Dermis blood vessel endothelial cell (primary cell): ENCODE data around the gene SVBP. TPM values are rescaled to one million over a fixed set of nuclear protein-coding genes. Genes with fewer than 3 reads are reported as not detected.

Source experiments
- DNase-seq: peaks from one replicate; pipeline ENCODE4 v3.0.0; 2010
- total RNA-seq: library from RNA; depleted of rRNA; stranded (reverse); fragments of >200 nt; gene quantifications from 2 replicates; pipeline ENCODE4 v1.2.3, GENCODE V29; 2014

The SVBP gene
- total RNA-seq, 1 donor from 2014 or later = 23.3 TPM

DNA sequence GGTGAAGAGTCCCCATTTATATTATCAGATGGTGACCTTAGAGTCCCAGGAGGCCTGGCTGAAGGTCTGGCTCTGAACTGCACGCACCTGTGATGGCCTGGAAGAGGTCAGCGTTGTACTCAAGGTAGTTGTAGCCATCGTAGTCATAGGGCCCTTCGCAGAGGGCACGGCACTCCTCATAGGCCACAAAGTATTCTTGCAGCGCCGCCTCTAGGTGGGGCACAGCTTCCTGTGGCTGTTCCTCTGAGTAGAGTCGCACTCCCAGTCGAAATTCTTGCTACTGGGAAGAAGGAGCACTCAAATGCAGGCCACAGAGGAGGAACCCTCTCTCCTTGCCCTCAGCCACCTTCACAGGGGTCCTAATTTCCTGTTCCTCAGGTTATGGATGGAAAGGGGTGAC, 58.1 kb downstream of the SVBP start:
- no peak for DNase-seq

DNA sequence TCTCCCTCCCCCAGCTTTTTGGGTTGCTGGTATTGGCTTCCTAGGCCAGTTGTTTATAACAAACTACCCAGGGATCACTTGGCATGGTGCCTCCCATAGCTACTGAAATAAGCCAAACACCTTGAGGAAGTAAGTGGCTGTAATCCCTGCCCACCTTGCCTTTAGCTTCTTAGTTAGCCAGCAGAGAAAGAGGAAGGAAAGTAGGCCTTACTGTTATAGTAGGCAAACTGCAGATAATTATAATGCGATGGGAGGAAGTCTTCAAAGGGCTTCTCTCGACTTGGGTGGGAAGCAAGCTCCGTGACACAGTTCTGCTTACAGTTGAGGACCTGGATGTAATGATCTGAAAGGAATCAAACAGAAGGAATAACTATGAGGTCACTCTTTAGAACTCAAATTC, 58.6 kb downstream of the SVBP start:
- DNase-seq = no peak

DNA sequence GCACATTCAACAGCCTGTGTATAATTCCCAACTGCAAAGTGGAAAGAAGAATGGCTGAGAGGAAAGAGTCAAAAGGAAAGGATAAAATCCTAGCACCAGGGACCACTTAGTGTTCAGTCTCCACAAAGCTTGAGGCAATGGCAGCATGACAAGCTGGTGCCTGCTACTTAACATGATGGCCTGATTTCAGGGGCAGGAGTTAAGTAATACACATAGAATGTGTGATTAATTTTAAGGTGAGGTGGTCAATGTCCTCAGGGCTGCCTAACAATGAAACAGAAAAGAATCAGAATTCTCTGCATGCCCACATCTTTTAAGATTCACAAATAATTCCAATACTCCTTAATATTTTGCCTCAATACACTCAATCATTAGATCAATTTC, 59.3 kb downstream of the SVBP start:
- no peak for DNase-seq

Other genes starting within 250 kb of the SVBP start
- 22.6 and 26.8 TPM in 2 replicates for gene PPIH, start 159.0 kb downstream of the SVBP start, total RNA-seq
- 555 and 1,168 TPM in 2 replicates for gene YBX1, start 135.0 kb downstream of the SVBP start, total RNA-seq
- 0.05 TPM in 1 of 2 replicates, not detected in the other for gene CLDN19, start 77.2 kb downstream of the SVBP start, total RNA-seq
- 111 and 217 TPM in 2 replicates for gene P3H1, start 50.4 kb downstream of the SVBP start, total RNA-seq
- gene C1orf50, start 50.1 kb downstream of the SVBP start, total RNA-seq = 4.0 and 11.9 TPM in 2 replicates
- gene TMEM269, start 32.4 kb downstream of the SVBP start, total RNA-seq = not detected in 2 replicates
- 8.8 and 9.7 TPM in 2 replicates for gene ERMAP, start 275 bp downstream of the SVBP start, total RNA-seq
- gene ZNF691, start 29.2 kb upstream of the SVBP start, total RNA-seq = 8.5 and 17.0 TPM in 2 replicates
- 28.6 and 38.3 TPM in 2 replicates for gene SLC2A1, start 141.5 kb upstream of the SVBP start, total RNA-seq